K562 (cell line): Measurements from ENCODE around the gene TUT1. TPM values are rescaled to one million over a fixed set of nuclear protein-coding genes. Genes with fewer than 3 reads are reported as not detected.

Experiments used
- SMARCA4 ChIP-seq: fragments of 450-650 bp; IDR thresholded peaks from 2 replicates; pipeline ENCODE4 v1.6.1; 2016
- SMARCB1 ChIP-seq: IDR thresholded peaks from 2 replicates; pipeline ENCODE4 v1.6.1; 2011; ENCODE audit warnings: improper control_type of control experiment, low read depth; ENCODE audit not compliant: insufficient read length
- ZBTB7A ChIP-seq: IDR thresholded peaks from 2 replicates; pipeline ENCODE4 v1.6.1; 2011; ENCODE audit warnings: low read depth, mild to moderate bottlenecking, low read length, moderate library complexity, borderline replicate concordance; ENCODE audit not compliant: control insufficient read depth
- ZNF695 ChIP-seq: fragments of 450-650 bp; formaldehyde crosslinking; IDR thresholded peaks from 2 replicates; pipeline ENCODE4 v1.4.0; 2020; ENCODE audit warnings: mild to moderate bottlenecking, moderate library complexity
- polyA plus RNA-seq, 8 experiments: library from polyadenylated mRNA; depleted of rRNA in 4 of 8; stranded (reverse) in 5 of 8; unstranded in 3 of 8; fragments of >200 nt; fragmentation: Nextera tagmentation in 2 of 8; fragmentation: Illumina TruSeq in 1 of 8; extraction: Ambion mirVana in 2 of 8; extraction: Trizol in 1 of 8; gene quantifications; 2 replicates each; pipeline versions ENCODE4 v1.2.1 to v1.2.3, GENCODE V29; 2011 to 2014; ENCODE audit warnings: inconsistent platforms in 1 of 8, missing spikeins in 1 of 8
- total RNA-seq, 7 experiments: library from RNA; depleted of rRNA in 6 of 7; stranded (reverse); fragments of >200 nt in 6 of 7; fragmentation: Illumina TruSeq in 2 of 7; extraction: Trizol in 2 of 7; gene quantifications; 2 replicates each; pipeline versions ENCODE4 v1.2.1 to v1.2.3, GENCODE V29; 2011 to 2021; ENCODE audit warnings: low replicate concordance in 1 of 7
- TF ChIP-seq, protein P1 (sequence below): fragments of 200-800 bp; sonication (Bioruptor generic); IDR thresholded peaks from 2 replicates; pipeline ENCODE4 v1.6.1; 2017; ENCODE audit warnings: missing genetic modification characterization, missing compliant biosample characterization
- TF ChIP-seq, protein P2 (sequence below): fragments of 450-650 bp; IDR thresholded peaks from 2 replicates; pipeline ENCODE4 v1.6.1; 2018; ENCODE audit not compliant: partially characterized antibody

TUT1 gene
- total and polyA plus RNA-seq, 9 of the 15 experiments (the other 6 are each of a cell fraction or from before 2014, with no cell fraction given) = 0.66 to 44.3 (median 15.7) TPM

DNA sequence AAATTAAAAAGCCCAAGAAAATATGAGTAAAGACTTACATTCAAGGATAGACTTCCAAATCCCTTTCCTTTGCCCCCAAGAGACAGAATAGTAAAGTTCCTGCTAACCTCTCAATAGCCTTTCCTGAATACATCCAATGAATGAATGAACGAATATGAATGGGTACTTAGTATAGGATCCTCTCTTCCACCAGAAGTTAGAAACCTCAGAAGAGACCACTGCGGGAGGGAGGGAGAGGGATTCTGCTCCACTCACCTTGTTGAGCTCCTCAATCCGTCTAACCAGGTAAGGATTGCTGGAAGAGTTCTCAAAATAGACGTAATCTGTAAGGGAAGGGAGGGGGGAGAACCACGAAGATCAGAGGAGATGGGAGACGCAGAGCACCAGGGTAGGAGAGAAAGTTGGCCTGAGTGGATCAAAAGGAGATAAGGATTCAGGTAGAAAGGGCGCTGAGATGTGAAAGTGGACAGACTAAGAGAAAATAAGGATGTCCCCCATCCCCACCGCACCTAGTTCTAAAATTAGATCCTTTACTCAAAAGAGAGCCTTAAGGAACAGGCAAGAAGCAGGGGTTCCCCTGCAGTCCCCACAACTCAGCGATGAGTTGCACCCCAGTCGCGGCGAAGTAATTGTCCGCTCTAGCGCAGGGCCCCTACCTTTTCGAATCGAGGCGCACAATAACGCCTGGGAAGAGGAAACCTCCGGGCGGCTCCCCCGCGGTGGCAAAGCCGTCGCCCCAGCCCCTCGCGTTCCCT lies 9.2 kb upstream of the TUT1 start (continued):
- TF ChIP-seq ZBTB7A (no peak), ZNF695 (CRISPR knock-in tag) (no peak), SMARCB1 (no peak), SMARCA4 (peak; percentile 43; the same call in 1 of the 2 replicates)
- TF ChIP-seq, protein P1, sequence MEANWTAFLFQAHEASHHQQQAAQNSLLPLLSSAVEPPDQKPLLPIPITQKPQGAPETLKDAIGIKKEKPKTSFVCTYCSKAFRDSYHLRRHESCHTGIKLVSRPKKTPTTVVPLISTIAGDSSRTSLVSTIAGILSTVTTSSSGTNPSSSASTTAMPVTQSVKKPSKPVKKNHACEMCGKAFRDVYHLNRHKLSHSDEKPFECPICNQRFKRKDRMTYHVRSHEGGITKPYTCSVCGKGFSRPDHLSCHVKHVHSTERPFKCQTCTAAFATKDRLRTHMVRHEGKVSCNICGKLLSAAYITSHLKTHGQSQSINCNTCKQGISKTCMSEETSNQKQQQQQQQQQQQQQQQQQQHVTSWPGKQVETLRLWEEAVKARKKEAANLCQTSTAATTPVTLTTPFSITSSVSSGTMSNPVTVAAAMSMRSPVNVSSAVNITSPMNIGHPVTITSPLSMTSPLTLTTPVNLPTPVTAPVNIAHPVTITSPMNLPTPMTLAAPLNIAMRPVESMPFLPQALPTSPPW (CRISPR knock-in tag) = peak; percentile 35; the same call in 1 of the 2 replicates
- TF ChIP-seq, protein P2, sequence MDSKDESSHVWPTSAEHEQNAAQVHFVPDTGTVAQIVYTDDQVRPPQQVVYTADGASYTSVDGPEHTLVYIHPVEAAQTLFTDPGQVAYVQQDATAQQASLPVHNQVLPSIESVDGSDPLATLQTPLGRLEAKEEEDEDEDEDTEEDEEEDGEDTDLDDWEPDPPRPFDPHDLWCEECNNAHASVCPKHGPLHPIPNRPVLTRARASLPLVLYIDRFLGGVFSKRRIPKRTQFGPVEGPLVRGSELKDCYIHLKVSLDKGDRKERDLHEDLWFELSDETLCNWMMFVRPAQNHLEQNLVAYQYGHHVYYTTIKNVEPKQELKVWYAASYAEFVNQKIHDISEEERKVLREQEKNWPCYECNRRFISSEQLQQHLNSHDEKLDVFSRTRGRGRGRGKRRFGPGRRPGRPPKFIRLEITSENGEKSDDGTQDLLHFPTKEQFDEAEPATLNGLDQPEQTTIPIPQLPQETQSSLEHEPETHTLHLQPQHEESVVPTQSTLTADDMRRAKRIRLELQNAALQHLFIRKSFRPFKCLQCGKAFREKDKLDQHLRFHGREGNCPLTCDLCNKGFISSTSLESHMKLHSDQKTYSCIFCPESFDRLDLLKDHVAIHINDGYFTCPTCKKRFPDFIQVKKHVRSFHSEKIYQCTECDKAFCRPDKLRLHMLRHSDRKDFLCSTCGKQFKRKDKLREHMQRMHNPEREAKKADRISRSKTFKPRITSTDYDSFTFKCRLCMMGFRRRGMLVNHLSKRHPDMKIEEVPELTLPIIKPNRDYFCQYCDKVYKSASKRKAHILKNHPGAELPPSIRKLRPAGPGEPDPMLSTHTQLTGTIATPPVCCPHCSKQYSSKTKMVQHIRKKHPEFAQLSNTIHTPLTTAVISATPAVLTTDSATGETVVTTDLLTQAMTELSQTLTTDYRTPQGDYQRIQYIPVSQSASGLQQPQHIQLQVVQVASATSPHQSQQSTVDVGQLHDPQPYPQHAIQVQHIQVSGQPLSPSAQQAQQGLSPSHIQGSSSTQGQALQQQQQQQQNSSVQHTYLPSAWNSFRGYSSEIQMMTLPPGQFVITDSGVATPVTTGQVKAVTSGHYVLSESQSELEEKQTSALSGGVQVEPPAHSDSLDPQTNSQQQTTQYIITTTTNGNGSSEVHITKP = peak; percentile 25
- TF ChIP-seq, all 486 proteins: peak for 13
